ENCODE measurements around the gene HAUS8.
A peak's percentile ranks its signal among the peaks of the same experiment; 100 is the strongest.
"Not testable (repeated sequence)": the region's sequence is repeated elsewhere in the genome, so short reads cannot be mapped to it uniquely, and the experiment has no call there.

The HAUS8 gene

DNA sequence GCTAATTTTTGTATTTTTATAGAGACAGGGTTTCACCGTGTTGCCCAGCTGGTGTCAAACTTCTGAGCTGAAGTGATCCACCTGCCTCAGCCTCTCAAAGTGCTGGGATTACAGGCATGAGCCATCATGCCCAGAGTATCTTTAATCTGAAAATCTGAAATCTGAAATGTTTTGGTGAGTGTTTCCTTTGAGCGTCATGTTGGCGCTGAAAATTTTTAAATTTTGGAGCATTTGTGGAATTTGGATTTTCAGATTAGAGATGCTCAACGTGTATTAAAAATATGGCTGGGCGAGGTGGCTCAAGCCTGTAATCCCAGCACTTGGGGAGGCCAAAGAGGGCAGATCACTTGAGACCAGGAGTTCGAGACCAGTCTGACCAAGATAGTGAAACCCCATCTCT is 43.5 kb downstream of the HAUS8 start:
- no peak overlapping the region for H3K4me3 ChIP-seq (ENCODE audit: low read depth, low read length)
- no peak overlapping the region for H3K27ac ChIP-seq (ENCODE audit: low read depth, low read length)
- H3K36me3 ChIP-seq (ENCODE audit: control insufficient read depth, insufficient read depth, low read length), result no peaks in the 10 kb centered on the region

DNA sequence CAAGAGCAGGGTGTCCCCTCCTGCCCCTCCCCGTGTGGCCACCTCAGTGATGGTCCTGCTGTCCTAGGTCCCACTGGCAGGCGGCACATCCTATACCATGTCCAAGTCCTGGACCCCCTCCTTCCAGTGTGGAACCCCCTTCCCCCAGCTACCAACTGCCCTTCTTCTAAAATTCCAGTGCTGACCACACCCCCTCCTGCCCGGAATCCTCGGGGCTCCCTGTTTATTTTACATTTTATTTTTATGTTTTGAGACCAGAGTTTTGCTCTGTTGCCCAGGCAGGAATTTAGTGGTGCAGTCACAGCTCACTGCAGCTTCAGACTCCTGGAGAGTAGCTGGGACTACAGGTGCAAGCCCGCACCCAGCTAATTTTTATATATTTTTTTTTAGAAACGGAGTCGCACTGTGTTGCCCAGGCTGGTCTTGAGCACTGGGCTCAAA is 47.7 kb downstream of the HAUS8 start:
- Histone ChIP-seq H3K9me3 (ENCODE audit: control insufficient read depth, insufficient read depth, low read depth, low read length) (peaks cover 15% of the 10 kb centered on the region), H3K27ac (ENCODE audit: low read depth, low read length) (no peak overlapping the region), H3K4me1 (ENCODE audit: control insufficient read depth, insufficient read depth, low read length) (peaks cover 5% of the 10 kb centered on the region), H3K9ac (ENCODE audit: low read length) (no peak overlapping the region), H3K36me3 (ENCODE audit: control insufficient read depth, insufficient read depth, low read length) (no peaks in the 10 kb centered on the region), H3K4me3 (ENCODE audit: low read depth, low read length) (peak overlapping the region; percentile 50), H3K27me3 (ENCODE audit: control insufficient read depth, insufficient read depth, low read length) (peaks cover 14% of the 10 kb centered on the region; the same call in 1 of the 2 replicates)

More for the DNA sequence above, 43.5 kb downstream of the HAUS8 start:
- H3K9ac ChIP-seq (ENCODE audit: low read length), result no peak overlapping the region
- H3K27me3 ChIP-seq (ENCODE audit: control insufficient read depth, insufficient read depth, low read length), result peaks cover 4% of the 10 kb centered on the region; the same call in 1 of the 2 replicates
- no peaks in the 10 kb centered on the region for H3K9me3 ChIP-seq (ENCODE audit: control insufficient read depth, insufficient read depth, low read depth, low read length)
- H3K4me1 ChIP-seq (ENCODE audit: control insufficient read depth, insufficient read depth, low read length), result no peaks in the 10 kb centered on the region

DNA sequence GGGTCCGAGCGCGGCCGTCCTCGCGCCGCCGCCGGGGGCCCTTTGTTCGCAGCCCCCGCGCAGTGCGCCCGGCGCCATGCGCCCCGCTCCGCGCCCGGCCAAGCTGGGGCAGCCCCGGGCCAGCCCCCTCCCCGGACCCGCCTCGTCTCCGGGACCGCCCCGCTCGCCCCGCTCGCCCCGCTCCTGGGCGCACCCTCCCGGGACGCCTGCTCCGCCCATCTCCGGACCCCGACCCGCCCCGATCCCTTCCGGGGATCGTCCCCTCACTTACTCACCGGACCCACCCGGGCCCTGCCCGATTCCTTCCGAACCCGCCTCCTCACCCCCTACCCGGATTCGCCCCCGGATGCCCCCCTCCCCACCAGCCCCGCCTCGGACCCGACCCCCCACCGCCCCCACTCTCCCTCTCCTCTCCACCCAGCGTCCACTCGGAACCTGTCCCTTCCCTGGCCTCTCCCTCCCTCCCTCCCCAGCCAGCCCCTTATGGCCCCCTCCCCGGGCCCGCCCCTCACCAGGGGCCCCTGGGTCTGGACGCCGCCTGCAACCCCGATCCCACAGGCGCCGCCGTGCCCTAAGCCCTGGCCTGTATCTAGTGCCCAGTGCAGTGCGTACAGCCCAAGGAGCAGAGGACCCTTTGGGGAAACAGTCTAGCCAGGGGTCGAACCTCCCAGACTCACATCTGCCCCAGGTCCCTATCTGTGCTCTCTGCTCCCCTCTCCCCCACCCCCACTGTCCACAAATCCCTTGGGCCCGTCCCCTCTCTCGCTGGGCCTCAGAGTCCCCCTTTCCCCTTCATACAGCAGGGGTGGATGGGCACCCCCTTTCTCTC is 48.3 kb downstream of the HAUS8 start, which contains the start of gene CPAMD8:
CPAMD8 (minus strand) TSS at position 105 of the 829 bp plus-strand sequence. CDS start 168 bp downstream, outside the sequence.
- peaks cover 5% of the 10 kb centered on the region for H3K4me1 ChIP-seq (ENCODE audit: control insufficient read depth, insufficient read depth, low read length)
- peak within 1 kb of the TSS; percentile 87 for H3K4me3 ChIP-seq (ENCODE audit: low read depth, low read length)

DNA sequence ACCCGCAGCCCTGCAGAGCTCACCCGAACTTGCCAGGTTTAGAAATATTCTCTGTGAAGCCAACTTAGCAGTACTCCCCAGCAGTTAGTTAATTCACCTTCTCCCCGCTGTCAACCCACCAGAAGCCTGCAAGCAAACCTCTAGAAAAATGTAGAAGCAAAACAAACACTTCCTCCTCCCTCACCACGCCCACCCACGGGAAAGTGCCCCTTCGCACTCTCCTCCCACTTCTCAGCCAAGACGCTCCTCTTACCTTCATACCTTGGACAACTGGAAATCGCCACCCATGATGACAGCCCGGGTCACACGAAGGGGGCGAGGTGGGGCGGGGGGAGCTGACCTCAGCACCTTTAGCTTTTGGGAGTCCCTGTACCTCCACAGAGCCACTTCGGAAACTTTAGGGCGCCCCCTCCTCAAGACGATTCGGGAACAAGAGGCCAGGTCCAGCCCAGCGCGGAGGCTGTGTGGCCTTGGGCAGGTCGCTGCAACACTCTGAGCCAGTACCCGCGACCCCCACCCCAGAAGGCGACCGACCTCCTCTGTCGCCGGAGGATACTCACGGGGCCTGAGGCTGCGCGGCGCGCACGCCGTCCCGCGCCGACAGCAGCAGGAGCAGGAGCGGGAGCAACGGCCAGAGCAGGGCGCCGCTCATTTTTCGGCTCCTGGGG is 49.1 kb downstream of the HAUS8 start:
- Histone ChIP-seq H3K4me3 (ENCODE audit: low read depth, low read length) (peak overlapping the region; percentile 87), H3K4me1 (ENCODE audit: control insufficient read depth, insufficient read depth, low read length) (peaks cover 5% of the 10 kb centered on the region)

More for the DNA sequence above, 48.3 kb downstream of the HAUS8 start, which contains the start of gene CPAMD8:
- Histone ChIP-seq H3K9ac (ENCODE audit: low read length) (peak within 1 kb of the TSS; percentile 67), H3K36me3 (ENCODE audit: control insufficient read depth, insufficient read depth, low read length) (no peaks in the 10 kb centered on the region), H3K27ac (ENCODE audit: low read depth, low read length) (no peak within 1 kb of the TSS), H3K27me3 (ENCODE audit: control insufficient read depth, insufficient read depth, low read length) (peaks cover 14% of the 10 kb centered on the region; the same call in 1 of the 2 replicates), H3K9me3 (ENCODE audit: control insufficient read depth, insufficient read depth, low read depth, low read length) (peaks cover 15% of the 10 kb centered on the region)

DNA sequence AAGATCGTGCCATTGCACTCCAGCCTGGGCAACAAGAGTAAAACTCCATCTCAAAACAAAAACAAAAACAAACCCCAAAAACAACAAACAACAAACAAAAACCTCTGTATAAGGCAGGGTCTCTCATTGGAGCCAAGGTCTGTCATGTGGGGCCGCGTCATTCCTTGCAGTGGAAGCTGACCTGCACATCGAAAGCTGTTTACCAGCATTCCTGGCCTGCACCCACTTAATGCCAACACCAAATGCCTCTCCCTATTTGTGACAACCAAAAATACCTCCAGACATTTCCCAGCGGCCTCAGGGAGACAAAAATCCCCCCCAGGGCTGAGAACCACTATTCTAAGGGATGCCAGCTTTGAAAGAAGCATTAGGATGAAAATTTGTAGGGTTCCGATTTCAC is 49.9 kb downstream of the HAUS8 start:
- Histone ChIP-seq H3K4me1 (ENCODE audit: control insufficient read depth, insufficient read depth, low read length) (peaks cover 5% of the 10 kb centered on the region), H3K36me3 (ENCODE audit: control insufficient read depth, insufficient read depth, low read length) (no peaks in the 10 kb centered on the region), H3K4me3 (ENCODE audit: low read depth, low read length) (peak overlapping the region; percentile 87; the same call in 1 of the 2 replicates), H3K27ac (ENCODE audit: low read depth, low read length) (no peak overlapping the region), H3K9ac (ENCODE audit: low read length) (no peak overlapping the region), H3K27me3 (ENCODE audit: control insufficient read depth, insufficient read depth, low read length) (peaks cover 14% of the 10 kb centered on the region; the same call in 1 of the 2 replicates), H3K9me3 (ENCODE audit: control insufficient read depth, insufficient read depth, low read depth, low read length) (peaks cover 15% of the 10 kb centered on the region)

More for the DNA sequence above, 49.1 kb downstream of the HAUS8 start:
- peak overlapping the region; percentile 67 for H3K9ac ChIP-seq (ENCODE audit: low read length)
- H3K36me3 ChIP-seq (ENCODE audit: control insufficient read depth, insufficient read depth, low read length), result no peaks in the 10 kb centered on the region
- H3K9me3 ChIP-seq (ENCODE audit: control insufficient read depth, insufficient read depth, low read depth, low read length), result peaks cover 15% of the 10 kb centered on the region
- peaks cover 14% of the 10 kb centered on the region; the same call in 1 of the 2 replicates for H3K27me3 ChIP-seq (ENCODE audit: control insufficient read depth, insufficient read depth, low read length)
- H3K27ac ChIP-seq (ENCODE audit: low read depth, low read length), result no peak overlapping the region

DNA sequence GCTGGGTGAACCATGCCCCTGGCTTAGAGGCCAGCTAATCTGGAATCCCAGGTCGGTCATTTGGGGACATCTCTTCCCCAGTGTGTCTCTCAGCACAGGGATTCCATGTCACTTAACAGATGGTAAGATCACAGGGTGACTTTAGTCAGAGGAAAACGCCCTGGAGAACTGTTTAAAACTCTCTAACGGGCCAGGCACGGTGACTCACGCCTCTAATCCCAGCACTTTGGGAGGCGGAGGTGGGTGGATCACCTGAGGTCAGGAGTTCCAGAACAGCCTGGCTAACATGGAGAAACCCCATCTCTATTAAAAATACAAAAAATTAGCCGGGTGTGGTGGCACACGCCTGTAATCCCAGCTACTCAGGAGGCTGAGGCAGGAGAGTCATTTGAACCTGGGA is 50.3 kb downstream of the HAUS8 start:
- not testable (repeated sequence) for H3K4me1 ChIP-seq (ENCODE audit: control insufficient read depth, insufficient read depth, low read length)

DNA sequence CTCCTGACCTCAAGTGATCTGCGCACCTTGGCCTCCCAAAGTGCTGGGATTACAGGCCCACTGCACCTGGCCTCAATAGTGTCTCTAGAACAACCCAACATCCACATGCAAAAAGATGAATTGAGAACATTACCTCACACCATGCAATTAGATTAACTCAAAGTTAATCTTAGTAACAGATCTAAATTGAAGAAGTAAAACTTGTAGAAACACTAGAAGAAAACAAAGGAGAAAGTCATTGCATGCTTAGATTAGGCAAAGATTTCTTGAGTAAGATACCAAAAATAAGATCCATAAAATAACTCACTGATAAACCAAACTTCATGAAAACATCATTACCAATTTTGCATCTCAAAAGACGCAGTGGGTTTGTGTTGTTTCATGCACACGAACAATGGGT is 51.4 kb downstream of the HAUS8 start:
- Histone ChIP-seq H3K4me1 (ENCODE audit: control insufficient read depth, insufficient read depth, low read length) (peaks cover 5% of the 10 kb centered on the region), H3K36me3 (ENCODE audit: control insufficient read depth, insufficient read depth, low read length) (no peaks in the 10 kb centered on the region), H3K9ac (ENCODE audit: low read length) (no peak overlapping the region), H3K27ac (ENCODE audit: low read depth, low read length) (no peak overlapping the region), H3K9me3 (ENCODE audit: control insufficient read depth, insufficient read depth, low read depth, low read length) (peaks cover 15% of the 10 kb centered on the region), H3K4me3 (ENCODE audit: low read depth, low read length) (no peak overlapping the region), H3K27me3 (ENCODE audit: control insufficient read depth, insufficient read depth, low read length) (peaks cover 14% of the 10 kb centered on the region; the same call in 1 of the 2 replicates)

More for the DNA sequence above, 50.3 kb downstream of the HAUS8 start:
- H3K27ac ChIP-seq (ENCODE audit: low read depth, low read length); H3K36me3 ChIP-seq (ENCODE audit: control insufficient read depth, insufficient read depth, low read length); H3K9ac ChIP-seq (ENCODE audit: low read length); H3K4me3 ChIP-seq (ENCODE audit: low read depth, low read length): not testable (repeated sequence)
- H3K27me3 ChIP-seq (ENCODE audit: control insufficient read depth, insufficient read depth, low read length), result peaks cover 14% of the 10 kb centered on the region; the same call in 1 of the 2 replicates
- peaks cover 15% of the 10 kb centered on the region for H3K9me3 ChIP-seq (ENCODE audit: control insufficient read depth, insufficient read depth, low read depth, low read length)

DNA sequence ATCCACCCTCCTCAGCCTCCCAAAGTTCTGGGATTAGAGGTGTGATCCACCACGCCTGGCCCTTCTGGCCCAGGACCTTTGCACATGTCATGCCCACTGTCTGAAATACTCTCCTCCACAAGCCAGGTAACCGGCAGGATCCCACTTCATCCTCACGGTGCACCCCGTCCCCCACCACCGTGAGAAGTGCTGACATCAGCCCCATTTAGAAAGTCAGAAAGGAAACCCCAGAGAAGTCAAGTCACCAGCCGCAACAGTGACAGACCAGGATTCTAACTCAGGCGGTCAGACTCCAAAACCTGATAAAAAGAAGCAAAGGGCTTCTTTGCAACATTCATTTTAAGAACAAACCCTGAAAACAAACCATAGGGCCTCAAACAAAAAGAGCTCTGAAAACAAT is 52.5 kb downstream of the HAUS8 start:
- Histone ChIP-seq H3K36me3 (ENCODE audit: control insufficient read depth, insufficient read depth, low read length) (no peaks in the 10 kb centered on the region), H3K27ac (ENCODE audit: low read depth, low read length) (no peak overlapping the region), H3K4me3 (ENCODE audit: low read depth, low read length) (no peak overlapping the region), H3K9me3 (ENCODE audit: control insufficient read depth, insufficient read depth, low read depth, low read length) (peaks cover 15% of the 10 kb centered on the region), H3K4me1 (ENCODE audit: control insufficient read depth, insufficient read depth, low read length) (peaks cover 5% of the 10 kb centered on the region), H3K9ac (ENCODE audit: low read length) (no peak overlapping the region), H3K27me3 (ENCODE audit: control insufficient read depth, insufficient read depth, low read length) (peaks cover 9% of the 10 kb centered on the region; the same call in 1 of the 2 replicates)

DNA sequence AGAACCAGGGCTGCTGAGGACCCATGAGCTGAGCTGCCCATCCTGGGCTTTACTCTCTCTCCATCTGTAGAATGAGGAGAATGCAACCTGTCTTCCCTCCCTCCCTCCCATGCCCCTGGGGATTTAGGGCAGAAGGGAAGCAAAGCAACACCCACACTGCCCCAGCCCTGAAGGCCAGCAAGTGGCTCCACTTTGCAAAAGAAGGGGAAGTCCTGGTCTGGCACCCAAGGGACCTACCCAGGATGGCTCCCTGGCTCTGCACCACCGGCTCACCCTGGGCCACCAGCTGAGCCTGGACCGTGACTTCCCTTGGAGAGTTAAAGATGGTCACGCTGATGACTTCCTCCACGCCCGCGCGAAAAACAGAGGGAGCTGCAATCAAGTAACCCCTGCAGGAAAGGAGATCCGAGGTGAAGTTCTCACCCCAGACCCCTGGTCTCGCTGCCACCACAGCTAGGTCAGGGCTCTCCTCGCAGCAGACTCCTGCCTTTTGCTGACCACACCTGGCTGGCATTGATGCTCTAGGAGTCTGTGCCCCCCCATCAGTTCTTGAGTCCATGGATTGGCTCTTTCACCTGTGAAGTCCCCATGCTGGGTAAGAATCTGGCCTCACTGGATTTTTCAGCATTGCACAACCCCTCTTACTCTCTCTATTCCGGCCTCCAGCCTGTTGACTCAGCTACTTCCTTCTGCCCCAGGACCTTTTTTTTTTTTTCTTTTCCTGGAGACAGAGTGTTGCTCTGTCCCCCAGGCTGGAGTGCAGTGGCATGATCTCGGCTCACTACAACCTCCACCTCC is 53.3 kb downstream of the HAUS8 start:
- Histone ChIP-seq H3K36me3 (ENCODE audit: control insufficient read depth, insufficient read depth, low read length) (no peaks in the 10 kb centered on the region), H3K9ac (ENCODE audit: low read length) (no peak overlapping the region), H3K27me3 (ENCODE audit: control insufficient read depth, insufficient read depth, low read length) (peaks cover 9% of the 10 kb centered on the region; the same call in 1 of the 2 replicates), H3K4me3 (ENCODE audit: low read depth, low read length) (no peak overlapping the region), H3K27ac (ENCODE audit: low read depth, low read length) (no peak overlapping the region), H3K4me1 (ENCODE audit: control insufficient read depth, insufficient read depth, low read length) (peaks cover 5% of the 10 kb centered on the region), H3K9me3 (ENCODE audit: control insufficient read depth, insufficient read depth, low read depth, low read length) (peaks cover 21% of the 10 kb centered on the region)

DNA sequence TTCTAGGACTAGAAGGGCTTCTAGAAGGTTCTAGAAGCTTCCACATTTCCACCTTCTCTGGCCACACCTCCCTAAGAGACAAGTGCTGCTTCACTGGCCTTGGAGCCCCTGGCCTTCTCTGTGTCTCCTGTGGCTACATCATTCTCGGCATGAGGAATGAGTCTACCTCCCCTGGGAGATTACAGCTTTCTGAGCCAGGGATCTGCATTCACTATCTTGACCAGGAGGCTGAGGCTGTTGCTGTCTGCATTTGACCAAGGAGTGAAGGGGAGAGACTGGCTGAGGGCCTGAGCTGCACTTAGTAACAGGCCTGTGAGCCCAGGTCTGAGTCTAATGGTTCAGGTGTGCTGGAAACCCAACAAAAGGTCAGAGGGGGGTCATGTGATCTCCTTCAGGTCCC is 53.9 kb downstream of the HAUS8 start:
- Histone ChIP-seq H3K36me3 (ENCODE audit: control insufficient read depth, insufficient read depth, low read length) (no peaks in the 10 kb centered on the region), H3K27me3 (ENCODE audit: control insufficient read depth, insufficient read depth, low read length) (peaks cover 9% of the 10 kb centered on the region; the same call in 1 of the 2 replicates), H3K4me1 (ENCODE audit: control insufficient read depth, insufficient read depth, low read length) (peaks cover 5% of the 10 kb centered on the region), H3K9ac (ENCODE audit: low read length) (no peak overlapping the region), H3K27ac (ENCODE audit: low read depth, low read length) (no peak overlapping the region), H3K4me3 (ENCODE audit: low read depth, low read length) (no peak overlapping the region), H3K9me3 (ENCODE audit: control insufficient read depth, insufficient read depth, low read depth, low read length) (peaks cover 23% of the 10 kb centered on the region)
